GM18519 (cell line): ENCODE measurements around the gene GARS1.

ENCODE experiments used
- ATAC-seq: cut with Tn5 transposase; IDR thresholded peaks from one replicate; pipeline ENCODE4 v1.9.1; 2021; ENCODE audit warnings: mild to moderate bottlenecking, moderate library complexity; ENCODE audit not compliant: unreplicated experiment, low FRiP score

Gene GARS1

DNA sequence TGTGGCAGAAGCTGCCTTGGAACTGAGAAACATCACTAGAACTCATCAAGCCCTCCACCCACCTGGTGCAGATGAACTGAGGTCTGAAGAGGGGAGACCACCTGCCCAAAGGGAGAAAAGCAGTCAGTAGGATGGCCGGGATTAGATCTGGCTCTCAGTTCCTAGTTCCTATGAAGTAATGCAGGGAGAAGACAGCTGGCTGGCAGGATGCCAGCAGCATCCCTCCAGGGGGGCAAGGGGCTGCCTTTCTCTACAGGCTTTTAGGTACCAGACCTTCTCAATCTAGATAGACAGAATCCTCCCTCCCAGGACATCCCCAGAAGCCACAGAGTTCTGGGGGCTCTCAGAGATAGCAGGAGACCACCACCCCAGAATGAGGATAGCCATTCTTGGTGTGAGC lies 79.7 kb downstream of the GARS1 start:
- no peak for ATAC-seq

DNA sequence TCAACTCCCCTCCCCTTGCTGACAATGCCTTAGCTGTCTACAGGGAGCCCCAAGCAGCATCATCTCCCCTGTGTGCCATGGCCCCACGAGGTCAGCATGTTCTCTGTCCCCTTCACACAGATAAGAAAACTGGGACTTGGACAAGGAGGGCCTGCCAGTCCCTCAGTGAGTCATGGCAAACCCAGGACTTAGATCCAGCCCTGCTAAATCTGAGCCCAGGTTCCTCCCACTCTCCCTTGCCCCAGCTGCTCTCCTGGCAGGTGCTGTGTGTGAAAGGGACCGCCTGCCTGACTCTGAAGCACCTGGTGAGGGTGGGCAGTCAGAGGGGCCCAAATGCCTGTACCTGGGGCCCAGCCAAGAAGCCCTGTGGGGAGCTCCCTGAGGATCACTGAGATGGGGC lies 80.2 kb downstream of the GARS1 start:
- ATAC-seq = no peak

DNA sequence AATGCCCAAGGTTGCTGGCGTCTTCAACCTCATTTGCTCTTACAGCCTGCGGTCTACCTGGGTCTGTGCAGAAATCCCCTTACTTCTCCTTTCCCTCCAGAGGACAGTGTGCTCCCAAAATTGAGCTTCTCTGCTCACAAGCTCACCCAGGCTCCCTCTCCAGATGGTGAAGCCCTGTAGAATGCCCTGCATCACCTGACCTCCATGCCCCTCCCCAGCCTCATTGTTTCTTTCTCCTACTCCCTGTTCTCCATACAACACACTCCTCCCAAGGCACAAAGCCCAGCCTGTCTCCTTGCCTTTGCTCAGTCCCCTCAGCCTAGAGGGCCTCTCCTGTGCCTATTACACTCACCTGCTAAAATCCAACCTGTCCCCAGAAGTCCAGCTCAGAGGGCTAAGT lies 84.1 kb downstream of the GARS1 start:
- ATAC-seq = no peak

DNA sequence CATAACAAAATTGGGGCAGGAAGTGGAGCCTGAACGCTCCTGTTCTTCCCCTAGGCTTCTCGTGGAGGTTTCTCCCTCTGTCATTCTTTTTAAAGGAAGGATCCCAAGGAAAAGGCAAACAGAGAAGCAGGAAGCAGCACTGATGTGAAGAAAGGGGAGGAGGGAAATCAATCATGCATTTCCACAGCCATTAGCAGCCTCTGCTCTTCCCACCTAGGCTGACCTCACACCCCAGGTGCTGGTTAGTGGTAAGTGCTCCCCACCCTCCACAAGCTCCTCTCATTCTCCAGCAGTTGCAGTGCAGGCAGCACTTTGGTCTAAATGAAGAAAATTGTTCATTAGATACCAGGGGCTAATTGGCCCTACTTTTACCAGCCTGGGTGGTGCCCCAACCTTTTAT lies 85.0 kb downstream of the GARS1 start:
- ATAC-seq = no peak

DNA sequence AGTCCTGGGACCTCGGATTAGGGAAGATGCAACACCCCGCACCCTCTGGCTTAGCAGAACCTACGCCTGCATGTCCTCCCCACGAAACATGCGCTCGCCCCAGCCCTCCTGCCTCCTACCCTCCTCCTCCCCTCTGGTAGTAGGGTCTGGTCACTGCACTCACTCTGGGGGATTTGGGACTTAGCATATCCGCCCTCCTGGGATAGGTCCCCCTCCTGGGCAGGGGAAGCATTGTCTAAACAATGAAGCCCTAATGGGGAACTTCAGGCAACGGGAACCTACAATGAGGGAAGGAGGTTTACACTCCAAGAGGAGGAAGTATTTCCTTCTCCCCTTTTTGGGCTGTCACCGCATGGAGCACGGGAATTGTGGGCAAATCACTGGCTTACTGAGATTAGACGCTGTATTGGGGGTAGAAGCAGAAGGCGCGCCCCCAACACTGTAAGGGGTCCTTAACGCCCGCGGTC lies 86.7 kb downstream of the GARS1 start:
- ATAC-seq = no peak

DNA sequence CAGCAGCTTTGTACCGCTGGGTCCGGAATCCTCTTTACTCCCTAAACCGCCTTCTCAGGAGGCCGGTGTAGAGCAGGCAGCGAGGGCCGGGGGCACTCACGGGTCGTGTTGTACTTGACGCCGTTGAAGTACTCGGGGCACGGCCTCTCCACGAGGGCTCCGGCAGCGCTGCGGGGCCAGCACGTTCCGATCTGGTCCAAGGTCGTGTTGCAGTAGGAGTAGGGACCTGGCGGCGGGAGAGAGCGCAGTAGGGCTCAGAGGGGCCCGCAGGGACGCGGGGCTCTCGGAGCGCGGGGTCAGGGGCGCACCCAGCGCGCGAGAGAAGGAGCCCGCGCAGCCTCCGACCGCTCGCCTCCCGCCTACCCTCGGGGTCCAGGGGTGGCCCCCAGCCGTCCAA lies 87.1 kb downstream of the GARS1 start:
- no peak for ATAC-seq

DNA sequence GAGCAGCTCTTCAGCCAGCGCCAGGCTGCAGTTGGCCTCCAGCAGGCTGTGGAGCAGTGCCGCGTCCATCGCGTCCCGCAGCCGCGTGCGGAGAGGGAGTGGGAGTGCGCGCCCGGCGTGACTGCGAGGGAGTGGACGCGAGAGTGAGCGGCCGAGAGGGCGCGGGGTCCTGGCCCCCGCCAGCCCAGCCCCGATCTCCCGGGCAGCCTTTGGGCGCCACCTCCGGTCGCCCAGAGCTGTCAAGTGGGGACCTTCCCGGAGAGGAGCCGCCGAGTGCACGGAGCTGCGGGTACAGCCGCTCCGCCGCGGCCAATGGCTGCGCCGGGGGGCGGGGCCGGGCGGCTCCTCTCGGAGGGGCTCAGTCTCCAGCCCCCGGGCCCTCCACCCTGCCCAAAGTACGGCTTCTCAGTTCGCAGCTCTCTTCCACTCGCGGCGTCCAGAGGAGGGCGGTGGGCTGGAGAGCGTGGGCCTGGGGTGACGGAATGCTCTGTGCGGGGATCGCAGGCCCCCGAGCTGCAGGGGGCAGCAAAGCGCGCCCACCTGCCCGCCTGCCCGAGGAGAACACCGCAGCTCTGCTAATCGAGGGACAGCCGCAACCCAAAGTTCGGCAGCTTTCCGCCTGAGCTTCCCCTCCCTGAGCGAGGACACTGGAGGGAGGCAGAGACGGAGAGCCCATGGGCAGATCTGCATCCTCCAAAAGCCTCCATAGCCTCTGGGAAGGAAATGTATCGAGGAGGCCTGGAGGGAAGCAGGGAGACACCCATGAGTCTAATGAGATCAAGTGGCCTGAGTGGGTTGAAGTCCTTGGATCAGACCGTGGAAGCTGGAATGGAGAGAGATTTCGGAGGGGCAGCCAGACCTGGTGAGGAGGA lies 87.8 kb downstream of the GARS1 start, which contains the start of gene CRHR2:
CRHR2 (minus strand) TSS at position 245 of the 872 bp plus-strand sequence; CDS start at position 69, 176 bp downstream.
- ATAC-seq = no peak

DNA sequence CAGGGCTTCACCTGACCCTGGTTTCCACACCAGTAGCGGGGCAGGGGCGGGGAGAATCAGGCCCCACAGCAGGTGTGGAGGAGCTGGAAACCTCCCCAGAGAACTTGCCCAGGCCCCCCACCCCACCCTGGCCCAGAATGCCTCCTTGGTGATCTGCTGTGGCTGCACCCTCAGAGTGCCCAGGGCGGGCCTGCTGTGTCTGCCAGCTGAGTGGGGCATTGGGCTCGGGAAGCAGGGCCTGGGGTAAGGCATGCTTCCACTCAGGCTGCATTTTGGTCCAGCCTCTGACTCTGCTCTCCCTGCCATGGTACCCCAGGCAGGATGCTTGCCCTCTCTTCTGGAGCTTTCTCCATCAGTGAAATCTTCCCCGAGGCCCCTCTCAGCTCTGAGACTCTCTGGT lies 88.6 kb downstream of the GARS1 start:
- no peak for ATAC-seq
